Mammary epithelial cell (primary cell): Measurements from ENCODE around the gene ENOX1.

Experiments used
- EZH2 ChIP-seq: IDR thresholded peaks from 2 replicates; pipeline ENCODE4 v1.6.1; 2012; ENCODE audit warnings: low read length, inconsistent platforms, borderline replicate concordance
- TF ChIP-seq, protein P1 (sequence below), 2 donors: IDR thresholded peaks in 1 of 2; conservative IDR thresholded peaks in 1 of 2; 2 replicates each; pipeline ENCODE4 v1.5.1; 2011 to 2012; ENCODE audit warnings: inconsistent platforms in 2 of 2, low read length in 2 of 2, mild to moderate bottlenecking in 2 of 2, control low read depth in 1 of 2, low read depth in 1 of 2; ENCODE audit not compliant: insufficient read depth in 1 of 2; ENCODE audit errors: extremely low read depth in 1 of 2

DNA sequence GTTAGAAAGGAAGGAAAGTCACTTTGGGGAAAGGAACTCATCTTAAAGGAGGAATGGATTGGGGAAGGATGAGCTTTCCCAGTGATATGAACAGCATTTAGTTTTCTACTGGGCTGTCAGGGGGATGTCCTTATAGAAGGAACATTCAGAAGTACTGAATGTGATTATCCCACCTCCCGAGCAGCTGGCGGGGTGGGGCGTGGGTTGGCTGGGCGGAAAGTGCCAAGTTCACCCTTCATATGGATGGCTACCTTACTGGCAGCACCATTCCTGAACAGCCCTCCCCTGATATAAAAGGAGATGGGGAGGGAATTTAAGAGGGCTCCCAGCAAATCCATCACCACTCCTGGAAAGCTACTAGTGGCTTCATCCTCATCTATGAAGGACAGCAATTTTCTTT, 572.6 kb downstream of the ENOX1 start:
- TF ChIP-seq, protein P1, sequence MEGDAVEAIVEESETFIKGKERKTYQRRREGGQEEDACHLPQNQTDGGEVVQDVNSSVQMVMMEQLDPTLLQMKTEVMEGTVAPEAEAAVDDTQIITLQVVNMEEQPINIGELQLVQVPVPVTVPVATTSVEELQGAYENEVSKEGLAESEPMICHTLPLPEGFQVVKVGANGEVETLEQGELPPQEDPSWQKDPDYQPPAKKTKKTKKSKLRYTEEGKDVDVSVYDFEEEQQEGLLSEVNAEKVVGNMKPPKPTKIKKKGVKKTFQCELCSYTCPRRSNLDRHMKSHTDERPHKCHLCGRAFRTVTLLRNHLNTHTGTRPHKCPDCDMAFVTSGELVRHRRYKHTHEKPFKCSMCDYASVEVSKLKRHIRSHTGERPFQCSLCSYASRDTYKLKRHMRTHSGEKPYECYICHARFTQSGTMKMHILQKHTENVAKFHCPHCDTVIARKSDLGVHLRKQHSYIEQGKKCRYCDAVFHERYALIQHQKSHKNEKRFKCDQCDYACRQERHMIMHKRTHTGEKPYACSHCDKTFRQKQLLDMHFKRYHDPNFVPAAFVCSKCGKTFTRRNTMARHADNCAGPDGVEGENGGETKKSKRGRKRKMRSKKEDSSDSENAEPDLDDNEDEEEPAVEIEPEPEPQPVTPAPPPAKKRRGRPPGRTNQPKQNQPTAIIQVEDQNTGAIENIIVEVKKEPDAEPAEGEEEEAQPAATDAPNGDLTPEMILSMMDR (conservative IDR thresholded peaks at IDR 0.05 in 1 of 2, IDR thresholded peaks at IDR 0.05 in 1 of 2; ENCODE audit: extremely low read depth in 1 of 2, insufficient read depth in 1 of 2, low read depth in 1 of 2, low read length in 2 of 2), result no peak
- TF ChIP-seq EZH2, result no peak
